ENCODE measurements around the gene KRT37. TPM values are rescaled to one million over a fixed set of nuclear protein-coding genes. Genes with fewer than 3 reads are reported as not detected.

The KRT37 gene
- total RNA-seq, 6 donors from 2014 or later: not detected

- Histone ChIP-seq H3K9me3 (no peaks in the 10 kb centered on the region), H3K27me3 (no peaks in the 10 kb centered on the region), H3K27ac (no peak overlapping the region), H3K36me3 (no peaks in the 10 kb centered on the region), H3K4me1 (peaks cover 0 to 7% (median 6%) of the 10 kb centered on the region in 4 donors), H3K4me3 (no peak overlapping the region)
- WGBS, 2 donors: 66 to 69% methylated on average over 5 of the region's 5 CpGs
- no peak for ATAC-seq (ENCODE audit: low FRiP score in 2 of 2)
- DNase-seq: peak in 1 of 2 donors; percentile 39
- TF ChIP-seq EP300 (IDR thresholded peaks at IDR 0.05) (no peak), CTCF (IDR thresholded peaks at IDR 0.05) (no peak), POLR2A (IDR thresholded peaks at IDR 0.05) (no peak), POLR2AphosphoS5 (IDR thresholded peaks at IDR 0.05) (no peak)
These were observed 18.2 kb downstream of the KRT37 start for GRCh38 chr17:41406205-41406604.

- no peaks in the 10 kb centered on the region for H3K27me3 ChIP-seq
- ATAC-seq (ENCODE audit: low FRiP score in 2 of 2): no peak
- no peak overlapping the region for H3K4me3 ChIP-seq
- no peaks in the 10 kb centered on the region for H3K9me3 ChIP-seq
- peak in 1 of 2 donors; percentile 40 for DNase-seq
- WGBS, 2 donors: 58 to 59% methylated on average over 7 of the region's 7 CpGs
- no peak for TF ChIP-seq CTCF (IDR thresholded peaks at IDR 0.05)
- TF ChIP-seq EP300 (IDR thresholded peaks at IDR 0.05): peak in 1 of 4 donors; percentile 12
- TF ChIP-seq POLR2A (IDR thresholded peaks at IDR 0.05): no peak
- peaks cover 0 to 7% (median 6%) of the 10 kb centered on the region in 4 donors for H3K4me1 ChIP-seq
- no peaks in the 10 kb centered on the region for H3K36me3 ChIP-seq
- no peak overlapping the region for H3K27ac ChIP-seq
These were observed 20.2 kb downstream of the KRT37 start for GRCh38 chr17:41404024-41404671.

DNA sequence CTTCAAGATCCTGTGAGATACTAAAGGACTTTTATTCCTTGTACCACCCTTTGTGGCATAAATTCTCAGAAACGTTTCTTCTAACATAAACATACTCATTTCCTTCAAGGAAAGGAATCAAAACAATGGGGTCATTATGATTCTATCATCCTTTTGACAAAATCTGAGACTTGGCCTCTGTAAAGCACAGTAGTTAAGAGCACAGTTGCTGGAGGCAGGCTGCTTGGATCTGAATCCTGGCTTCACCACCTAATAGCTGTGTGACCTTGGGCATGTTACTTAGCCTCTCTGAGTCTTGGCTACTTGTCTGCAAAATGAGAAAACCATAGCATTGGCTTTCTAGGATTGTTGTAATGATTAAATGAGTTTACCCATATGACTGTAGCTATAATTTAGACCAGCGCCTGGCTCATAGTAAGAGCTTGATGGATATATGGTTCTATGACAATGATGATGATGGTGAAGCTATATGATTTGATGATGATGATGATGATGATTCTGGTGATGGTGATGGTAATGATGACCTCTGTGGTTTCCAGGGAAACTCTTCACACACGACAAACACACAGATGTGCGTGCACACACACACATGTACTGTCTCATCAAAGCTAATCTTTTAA lies 20.9 kb downstream of the KRT37 start:
- Histone ChIP-seq H3K4me1 (peaks cover 0 to 7% (median 6%) of the 10 kb centered on the region in 4 donors), H3K36me3 (no peaks in the 10 kb centered on the region), H3K4me3 (no peak overlapping the region), H3K27me3 (no peaks in the 10 kb centered on the region), H3K9me3 (no peaks in the 10 kb centered on the region), H3K27ac (no peak overlapping the region)
- 72 to 77% methylated on average over 4 of the region's 4 CpGs for WGBS, 2 donors
- ATAC-seq (ENCODE audit: low FRiP score in 2 of 2) (no peak), DNase-seq (no peak)
- TF ChIP-seq POLR2AphosphoS5 (IDR thresholded peaks at IDR 0.05) (no peak), EP300 (IDR thresholded peaks at IDR 0.05) (no peak), CTCF (IDR thresholded peaks at IDR 0.05) (no peak), POLR2A (IDR thresholded peaks at IDR 0.05) (no peak)

DNA sequence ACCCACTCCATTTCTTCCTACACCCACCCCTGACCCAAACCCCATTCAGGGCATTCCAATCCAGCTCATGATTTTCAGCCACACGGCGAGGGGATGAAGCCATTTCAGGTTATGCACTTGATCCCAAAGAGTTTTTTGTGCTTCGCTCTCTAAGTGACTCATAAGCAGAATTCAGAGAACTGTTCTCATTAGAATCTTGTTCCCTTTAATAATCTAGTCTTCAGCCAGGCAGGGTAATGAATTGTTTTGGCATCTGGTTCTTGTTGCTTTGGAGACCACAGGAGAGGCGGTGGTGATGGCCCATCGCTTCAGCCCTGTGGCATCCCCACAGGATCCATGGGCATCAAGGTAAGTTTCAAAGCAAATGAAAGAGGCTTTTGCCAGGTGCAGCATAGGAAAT lies 22.2 kb downstream of the KRT37 start:
- ATAC-seq (ENCODE audit: low FRiP score in 2 of 2): no peak
- no peak overlapping the region for H3K4me3 ChIP-seq
- WGBS, 2 donors: 96% methylated on average over 5 of the region's 5 CpGs
- H3K4me1 ChIP-seq: peaks cover 0 to 7% (median 6%) of the 10 kb centered on the region in 4 donors
- H3K27ac ChIP-seq: no peak overlapping the region
- H3K9me3 ChIP-seq: no peaks in the 10 kb centered on the region
- DNase-seq: no peak
- no peaks in the 10 kb centered on the region for H3K36me3 ChIP-seq
- H3K27me3 ChIP-seq: no peaks in the 10 kb centered on the region
- TF ChIP-seq POLR2A (IDR thresholded peaks at IDR 0.05): no peak
- no peak for TF ChIP-seq POLR2AphosphoS5 (IDR thresholded peaks at IDR 0.05)
- no peak for TF ChIP-seq EP300 (IDR thresholded peaks at IDR 0.05)
- TF ChIP-seq CTCF (IDR thresholded peaks at IDR 0.05): no peak

Measured in upper lobe of left lung (tissue), 6 donors.